COR-L47 (cell line): ENCODE results near the gene PVR.
"Not testable (repeated sequence)": the region's sequence is repeated elsewhere in the genome, so short reads cannot be mapped to it uniquely, and the experiment has no call there.

Experiments used
- DNase-seq: peaks from one replicate; lab custom pipeline; 2025; lab: John Stamatoyannopoulos, UW

Gene PVR

GRCh38 chr19:44700547-44700946 lies 56.8 kb downstream of the PVR start:
- DNase-seq: no peak

- no peak for DNase-seq
These were observed 57.5 kb downstream of the PVR start for GRCh38 chr19:44701228-44701627.

- DNase-seq: no peak
These were observed 59.0 kb downstream of the PVR start for GRCh38 chr19:44702551-44703176.

GRCh38 chr19:44703336-44704078 lies 59.8 kb downstream of the PVR start:
- no peak for DNase-seq

- DNase-seq: no peak
These were observed 61.3 kb downstream of the PVR start for GRCh38 chr19:44704982-44705381.

GRCh38 chr19:44705502-44706010 lies 61.8 kb downstream of the PVR start:
- no peak for DNase-seq

- no peak for DNase-seq
These were observed 63.0 kb downstream of the PVR start for GRCh38 chr19:44706506-44707236.

- DNase-seq: no peak
These were observed 64.1 kb downstream of the PVR start for GRCh38 chr19:44707794-44708193.

- no peak for DNase-seq
These were observed 65.2 kb downstream of the PVR start for GRCh38 chr19:44708940-44709339.

- not testable (repeated sequence) for DNase-seq
These were observed 65.9 kb downstream of the PVR start for GRCh38 chr19:44709434-44710266.

GRCh38 chr19:44710483-44710882 lies 66.8 kb downstream of the PVR start:
- DNase-seq: no peak

GRCh38 chr19:44712864-44713515 lies 69.3 kb downstream of the PVR start:
- DNase-seq: no peak
